ENCODE data around the gene ABCB1. TPM values are rescaled to one million over a fixed set of nuclear protein-coding genes. Genes with fewer than 3 reads are reported as not detected.
"Not testable (repeated sequence)": the region's sequence is repeated elsewhere in the genome, so short reads cannot be mapped to it uniquely, and the experiment has no call there.

Gene ABCB1
- total RNA-seq, 2 donors from 2014 or later = 26.1 to 32.5 TPM

- no peak overlapping the region for H3K27ac Mint-ChIP-seq
- H3K27me3 Mint-ChIP-seq = peaks cover 28% of the 10 kb centered on the region
- peaks cover 10% of the 10 kb centered on the region for H3K4me1 Mint-ChIP-seq
- DNase-seq (no peak), ATAC-seq (no peak)
- no peak overlapping the region for H3K4me3 Mint-ChIP-seq
- H3K36me3 Mint-ChIP-seq (ENCODE audit: low read depth) = peaks cover 3% of the 10 kb centered on the region
- H3K9me3 ChIP-seq (ENCODE audit: control insufficient read depth, low read length, poor library complexity, severe bottlenecking) = no peaks in the 10 kb centered on the region
Measured at GRCh38 chr7:87471473-87471872, 129.2 kb downstream of the ABCB1 start.

GRCh38 chr7:87469204-87469603, 131.5 kb downstream of the ABCB1 start:
- not testable (repeated sequence) for H3K27ac Mint-ChIP-seq; H3K36me3 Mint-ChIP-seq (ENCODE audit: low read depth); H3K9me3 ChIP-seq (ENCODE audit: control insufficient read depth, low read length, poor library complexity, severe bottlenecking); DNase-seq; H3K4me3 Mint-ChIP-seq; ATAC-seq; H3K4me1 Mint-ChIP-seq
- H3K27me3 Mint-ChIP-seq = peaks cover 26% of the 10 kb centered on the region

- H3K9me3 ChIP-seq (ENCODE audit: control insufficient read depth, low read length, poor library complexity, severe bottlenecking); H3K4me3 Mint-ChIP-seq; H3K4me1 Mint-ChIP-seq; H3K36me3 Mint-ChIP-seq (ENCODE audit: low read depth); H3K27ac Mint-ChIP-seq; DNase-seq; ATAC-seq: not testable (repeated sequence)
- peaks cover 23% of the 10 kb centered on the region for H3K27me3 Mint-ChIP-seq
Measured at GRCh38 chr7:87465534-87465880, 135.2 kb downstream of the ABCB1 start.

GRCh38 chr7:87464830-87465533, 135.7 kb downstream of the ABCB1 start:
- not testable (repeated sequence) for ATAC-seq; DNase-seq; H3K9me3 ChIP-seq (ENCODE audit: control insufficient read depth, low read length, poor library complexity, severe bottlenecking); H3K4me3 Mint-ChIP-seq; H3K36me3 Mint-ChIP-seq (ENCODE audit: low read depth); H3K4me1 Mint-ChIP-seq; H3K27ac Mint-ChIP-seq
- peaks cover 23% of the 10 kb centered on the region for H3K27me3 Mint-ChIP-seq

GRCh38 chr7:87463982-87464381, 136.7 kb downstream of the ABCB1 start:
- Mint-ChIP-seq H3K4me1 (peaks cover 5% of the 10 kb centered on the region), H3K27me3 (peaks cover 23% of the 10 kb centered on the region)

GRCh38 chr7:87460444-87460843, 140.2 kb downstream of the ABCB1 start:
- H3K36me3 Mint-ChIP-seq (ENCODE audit: low read depth); H3K4me1 Mint-ChIP-seq; H3K27ac Mint-ChIP-seq; H3K9me3 ChIP-seq (ENCODE audit: control insufficient read depth, low read length, poor library complexity, severe bottlenecking); DNase-seq; H3K4me3 Mint-ChIP-seq; ATAC-seq: not testable (repeated sequence)
- H3K27me3 Mint-ChIP-seq = peaks cover 39% of the 10 kb centered on the region

More at GRCh38 chr7:87463982-87464381, 136.7 kb downstream of the ABCB1 start:
- no peaks in the 10 kb centered on the region for H3K9me3 ChIP-seq (ENCODE audit: control insufficient read depth, low read length, poor library complexity, severe bottlenecking)
- H3K36me3 Mint-ChIP-seq (ENCODE audit: low read depth) = peaks cover 2% of the 10 kb centered on the region
- H3K27ac Mint-ChIP-seq = no peak overlapping the region
- DNase-seq (no peak), ATAC-seq (no peak)
- H3K4me3 Mint-ChIP-seq = no peak overlapping the region

- ATAC-seq = no peak
- H3K4me3 Mint-ChIP-seq = no peak overlapping the region
Measured at GRCh38 chr7:87459941-87460340, 140.7 kb downstream of the ABCB1 start.

GRCh38 chr7:87458148-87458547, 142.5 kb downstream of the ABCB1 start:
- no peaks in the 10 kb centered on the region for H3K36me3 Mint-ChIP-seq (ENCODE audit: low read depth)
- H3K27ac Mint-ChIP-seq = no peak overlapping the region
- ATAC-seq (no peak), DNase-seq (no peak)
- no peaks in the 10 kb centered on the region for H3K9me3 ChIP-seq (ENCODE audit: control insufficient read depth, low read length, poor library complexity, severe bottlenecking)
- H3K4me1 Mint-ChIP-seq = no peaks in the 10 kb centered on the region
- no peak overlapping the region for H3K4me3 Mint-ChIP-seq
- H3K27me3 Mint-ChIP-seq = peaks cover 28% of the 10 kb centered on the region

More at GRCh38 chr7:87459941-87460340, 140.7 kb downstream of the ABCB1 start:
- no peaks in the 10 kb centered on the region for H3K9me3 ChIP-seq (ENCODE audit: control insufficient read depth, low read length, poor library complexity, severe bottlenecking)
- H3K4me1 Mint-ChIP-seq = peaks cover 5% of the 10 kb centered on the region
- no peak for DNase-seq
- H3K27ac Mint-ChIP-seq = no peak overlapping the region
- peaks cover 2% of the 10 kb centered on the region for H3K36me3 Mint-ChIP-seq (ENCODE audit: low read depth)
- peaks cover 40% of the 10 kb centered on the region for H3K27me3 Mint-ChIP-seq

GRCh38 chr7:87456247-87456646, 144.4 kb downstream of the ABCB1 start:
- no peaks in the 10 kb centered on the region for H3K36me3 Mint-ChIP-seq (ENCODE audit: low read depth)
- H3K4me3 Mint-ChIP-seq = no peak overlapping the region
- peaks cover 33% of the 10 kb centered on the region for H3K27me3 Mint-ChIP-seq
- no peak for DNase-seq
- no peak for ATAC-seq
- H3K9me3 ChIP-seq (ENCODE audit: control insufficient read depth, low read length, poor library complexity, severe bottlenecking) = no peaks in the 10 kb centered on the region
- no peak overlapping the region for H3K27ac Mint-ChIP-seq
- H3K4me1 Mint-ChIP-seq = no peaks in the 10 kb centered on the region

Other genes with a start within 250 kb of the ABCB1 start
- under 1 TPM; 0.23 to 0.87 TPM for gene ABCB4, start 125.2 kb downstream of the ABCB1 start, total RNA-seq
- under 1 TPM; 0.26 to 0.37 TPM for gene RUNDC3B, start 27.5 kb upstream of the ABCB1 start, total RNA-seq